Measurements from ENCODE around the gene INPP5E. TPM values are rescaled to one million over a fixed set of nuclear protein-coding genes. Genes with fewer than 3 reads are reported as not detected.

The INPP5E gene
- total RNA-seq, 1 experiment from 2014 or later = 2.4 TPM

GRCh38 chr9:136447173-136447778, 7.6 kb upstream of the INPP5E start:
- DNase-seq (ENCODE audit: low spot score) = no peak

GRCh38 chr9:136445799-136446198, 6.2 kb upstream of the INPP5E start:
- DNase-seq (ENCODE audit: low spot score) = no peak

- no peak for DNase-seq (ENCODE audit: low spot score)
Observed at GRCh38 chr9:136444102-136444501, 4.5 kb upstream of the INPP5E start.

GRCh38 chr9:136443687-136444086, 4.0 kb upstream of the INPP5E start:
- DNase-seq (ENCODE audit: low spot score) = no peak

GRCh38 chr9:136443087-136443486, 3.4 kb upstream of the INPP5E start:
- DNase-seq (ENCODE audit: low spot score) = no peak

- DNase-seq (ENCODE audit: low spot score) = no peak
Observed at GRCh38 chr9:136442265-136442664, 2.6 kb upstream of the INPP5E start.

- DNase-seq (ENCODE audit: low spot score) = no peak
Observed at GRCh38 chr9:136441681-136442245, 2.1 kb upstream of the INPP5E start.

- DNase-seq (ENCODE audit: low spot score) = no peak
Observed at GRCh38 chr9:136441191-136441680, 1.6 kb upstream of the INPP5E start.

- no peak for DNase-seq (ENCODE audit: low spot score)
Observed at GRCh38 chr9:136438548-136439480, 831 bp downstream of the INPP5E start.

- DNase-seq (ENCODE audit: low spot score) = no peak
Observed at GRCh38 chr9:136437839-136438547, 1.7 kb downstream of the INPP5E start.

- DNase-seq (ENCODE audit: low spot score) = no peak
Observed at GRCh38 chr9:136437430-136437829, 2.2 kb downstream of the INPP5E start.

GRCh38 chr9:136436055-136436634, 3.5 kb downstream of the INPP5E start:
- DNase-seq (ENCODE audit: low spot score) = no peak

GRCh38 chr9:136434580-136435169, 5.0 kb downstream of the INPP5E start:
- no peak for DNase-seq (ENCODE audit: low spot score)

GRCh38 chr9:136433849-136434579, 5.6 kb downstream of the INPP5E start:
- no peak for DNase-seq (ENCODE audit: low spot score)

- no peak for DNase-seq (ENCODE audit: low spot score)
Observed at GRCh38 chr9:136433043-136433715, 6.5 kb downstream of the INPP5E start.

GRCh38 chr9:136432591-136432990, 7.1 kb downstream of the INPP5E start:
- DNase-seq (ENCODE audit: low spot score) = no peak

- no peak for DNase-seq (ENCODE audit: low spot score)
Observed at GRCh38 chr9:136431782-136432350, 7.8 kb downstream of the INPP5E start.

GRCh38 chr9:136430588-136431234, 8.9 kb downstream of the INPP5E start:
- DNase-seq (ENCODE audit: low spot score) = no peak

Data from H4 (cell line).